AG08395 (cell line): Measurements from ENCODE around the gene EIF1AD.
A peak's percentile ranks its signal among the peaks of the same experiment; 100 is the strongest.
"Not testable (repeated sequence)": the region's sequence is repeated elsewhere in the genome, so short reads cannot be mapped to it uniquely, and the experiment has no call there.

Experiments
- DNase-seq: peaks from one replicate; pipeline ENCODE4 v3.0.0; 2012; ENCODE audit warnings: mixed read lengths, low spot score

EIF1AD gene

GRCh38 chr11:65968600-65969482 is 33.1 kb downstream of the EIF1AD start:
- no peak for DNase-seq

- no peak for DNase-seq
These were observed 34.5 kb downstream of the EIF1AD start for GRCh38 chr11:65967329-65967934.

- no peak for DNase-seq
These were observed 35.8 kb downstream of the EIF1AD start for GRCh38 chr11:65965986-65966762.

GRCh38 chr11:65964906-65965305 is 37.1 kb downstream of the EIF1AD start:
- DNase-seq, result no peak

- no peak for DNase-seq
These were observed 39.8 kb downstream of the EIF1AD start for GRCh38 chr11:65962141-65962564.

- peak; percentile 99 for DNase-seq
These were observed 40.5 kb downstream of the EIF1AD start, which contains the start of gene SART1 for GRCh38 chr11:65961267-65962140. Gene SART1 (plus strand): TSS chr11:65961734. CDS start chr11:65961781, 47 bp downstream.

GRCh38 chr11:65960824-65961266 is 41.1 kb downstream of the EIF1AD start:
- no peak for DNase-seq

- DNase-seq, result no peak
These were observed 43.1 kb downstream of the EIF1AD start for GRCh38 chr11:65958774-65959420.

- DNase-seq, result no peak
These were observed 43.7 kb downstream of the EIF1AD start for GRCh38 chr11:65958291-65958690.

GRCh38 chr11:65954771-65955170 is 47.2 kb downstream of the EIF1AD start:
- DNase-seq, result no peak

- no peak for DNase-seq
These were observed 48.5 kb downstream of the EIF1AD start for GRCh38 chr11:65953471-65953870.

- DNase-seq, result no peak
These were observed 49.9 kb downstream of the EIF1AD start for GRCh38 chr11:65952052-65952521.

- DNase-seq, result not testable (repeated sequence)
These were observed 50.3 kb downstream of the EIF1AD start for GRCh38 chr11:65951641-65952040.

- DNase-seq, result not testable (repeated sequence)
These were observed 51.2 kb downstream of the EIF1AD start for GRCh38 chr11:65950711-65951110.

GRCh38 chr11:65947603-65948125 is 54.3 kb downstream of the EIF1AD start:
- no peak for DNase-seq

- DNase-seq, result no peak
These were observed 54.8 kb downstream of the EIF1AD start for GRCh38 chr11:65947133-65947532.

- DNase-seq, result no peak
These were observed 55.3 kb downstream of the EIF1AD start for GRCh38 chr11:65946655-65947054.
